ENCODE measurements around the gene NAAA.
"Not testable (repeated sequence)": the region's sequence is repeated elsewhere in the genome, so short reads cannot be mapped to it uniquely, and the experiment has no call there.

The NAAA gene

GRCh38 chr4:75968084-75968483, 27.3 kb upstream of the NAAA start:
- no peak for TF ChIP-seq CTCF (IDR thresholded peaks at IDR 0.05; ENCODE audit: low read depth, low read length, missing control alignments)
- H3K4me3 ChIP-seq (replicated peaks; ENCODE audit: low read depth, low read length): no peak overlapping the region
- DNase-seq (ENCODE audit: extremely low read depth, low read depth): no peak

- TF ChIP-seq CTCF (IDR thresholded peaks at IDR 0.05; ENCODE audit: low read depth, low read length, missing control alignments): no peak
- DNase-seq (ENCODE audit: extremely low read depth, low read depth): no peak
- no peak overlapping the region for H3K4me3 ChIP-seq (replicated peaks; ENCODE audit: low read depth, low read length)
These were observed 22.7 kb upstream of the NAAA start for GRCh38 chr4:75963558-75963957.

DNA sequence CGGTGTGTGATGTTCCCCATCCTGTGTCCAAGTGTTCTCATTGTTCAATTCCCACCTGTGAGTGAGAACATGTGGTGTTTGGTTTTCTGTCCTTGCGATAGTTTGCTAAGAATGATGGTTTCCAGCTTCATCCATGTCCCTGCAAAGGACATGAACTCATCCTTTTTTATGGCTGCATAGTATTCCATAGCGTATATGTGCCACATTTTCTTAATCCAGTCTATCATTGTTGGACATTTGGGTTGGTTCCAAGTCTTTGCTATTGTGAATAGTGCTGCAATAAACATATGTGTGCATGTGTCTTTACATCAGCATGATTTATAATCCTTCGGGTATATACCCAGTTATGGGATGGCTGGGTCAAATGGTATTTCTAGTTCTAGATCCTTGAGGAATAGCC, 21.3 kb upstream of the NAAA start:
- not testable (repeated sequence) for DNase-seq (ENCODE audit: extremely low read depth, low read depth)

GRCh38 chr4:75958546-75958945, 17.7 kb upstream of the NAAA start:
- DNase-seq (ENCODE audit: extremely low read depth, low read depth); H3K4me3 ChIP-seq (replicated peaks; ENCODE audit: low read depth, low read length): not testable (repeated sequence)

More for the DNA sequence above, 21.3 kb upstream of the NAAA start:
- H3K4me3 ChIP-seq (replicated peaks; ENCODE audit: low read depth, low read length): not testable (repeated sequence)

DNA sequence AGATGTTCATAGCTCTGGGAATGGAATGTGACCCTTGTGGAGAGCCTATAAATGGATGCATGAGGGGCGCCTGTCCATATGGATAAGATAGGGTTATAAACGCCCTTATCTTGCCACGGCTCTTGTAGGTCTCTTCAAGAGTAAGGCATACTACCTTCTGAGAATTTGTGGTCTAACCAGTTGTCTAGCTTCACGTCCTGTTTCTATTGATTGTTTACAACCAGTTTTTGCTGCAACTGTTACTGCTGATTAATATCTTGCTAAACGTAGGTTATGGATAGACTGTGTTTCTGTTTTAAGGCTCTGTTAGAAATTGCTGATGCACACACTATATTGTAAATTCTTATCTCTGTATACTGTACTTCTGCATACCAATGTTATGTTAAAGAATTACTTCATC, 14.0 kb upstream of the NAAA start:
- H3K4me3 ChIP-seq (replicated peaks; ENCODE audit: low read depth, low read length); DNase-seq (ENCODE audit: extremely low read depth, low read depth): not testable (repeated sequence)

- H3K4me3 ChIP-seq (replicated peaks; ENCODE audit: low read depth, low read length): no peak overlapping the region
- no peak for DNase-seq (ENCODE audit: extremely low read depth, low read depth)
- TF ChIP-seq CTCF (IDR thresholded peaks at IDR 0.05; ENCODE audit: low read depth, low read length, missing control alignments): no peak
These were observed 12.7 kb upstream of the NAAA start for GRCh38 chr4:75953509-75953908.

- TF ChIP-seq CTCF (IDR thresholded peaks at IDR 0.05; ENCODE audit: low read depth, low read length, missing control alignments): no peak
- no peak overlapping the region for H3K4me3 ChIP-seq (replicated peaks; ENCODE audit: low read depth, low read length)
These were observed 9.5 kb upstream of the NAAA start for GRCh38 chr4:75950213-75950815.

DNA sequence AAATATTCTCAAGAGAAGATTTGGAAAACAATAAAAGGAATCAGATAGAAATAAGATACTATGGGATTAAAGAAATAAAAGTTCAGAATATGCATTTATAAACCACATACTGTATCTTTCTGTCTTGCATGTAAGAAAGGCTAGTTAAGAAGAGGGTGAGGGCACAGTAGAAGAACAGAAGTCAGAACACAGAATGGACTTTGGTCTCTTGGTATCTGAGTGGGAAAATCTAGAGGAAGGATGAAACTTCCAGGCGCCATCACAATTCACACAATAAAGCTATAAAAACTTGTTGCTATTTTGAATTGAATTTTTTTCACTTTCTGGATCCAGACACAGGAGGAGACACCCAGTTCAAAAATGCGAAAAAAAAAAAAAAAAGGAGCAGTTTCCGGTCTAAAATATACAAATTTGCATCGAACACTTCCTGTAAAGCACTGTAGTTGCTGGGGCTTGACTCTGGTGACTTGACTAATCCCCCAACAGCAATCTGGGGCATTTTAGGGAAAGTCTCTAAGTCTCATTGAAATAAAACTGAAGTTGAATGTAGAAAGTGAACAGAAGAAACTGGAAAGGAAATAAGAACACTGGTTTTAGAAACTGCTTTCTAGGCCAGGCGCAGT, 8.1 kb upstream of the NAAA start:
- TF ChIP-seq CTCF (IDR thresholded peaks at IDR 0.05; ENCODE audit: low read depth, low read length, missing control alignments): no peak
- DNase-seq (ENCODE audit: extremely low read depth, low read depth): no peak
- H3K4me3 ChIP-seq (replicated peaks; ENCODE audit: low read depth, low read length): no peak overlapping the region

More at GRCh38 chr4:75950213-75950815, 9.5 kb upstream of the NAAA start:
- DNase-seq (ENCODE audit: extremely low read depth, low read depth): peak; percentile 15

All from HFF-Myc (cell line).